Fibroblast of lung (primary cell): ENCODE measurements around the gene IL6R.

Experiments
- EZH2 ChIP-seq: IDR thresholded peaks from 2 replicates; pipeline ENCODE4 v1.5.1; 2012; ENCODE audit warnings: low read length, control low read depth, mild to moderate bottlenecking; ENCODE audit errors: missing control alignments
- TF ChIP-seq, protein P1 (sequence below), 2 donors: IDR thresholded peaks in 1 of 2; conservative IDR thresholded peaks in 1 of 2; 1 replicate in 1 of 2; 2 replicates in 1 of 2; pipeline ENCODE4 v1.5.1; 2011 to 2012; ENCODE audit warnings: low read length in 2 of 2, control low read depth in 1 of 2, inconsistent platforms in 1 of 2, low read depth in 1 of 2, mild to moderate bottlenecking in 1 of 2

DNA sequence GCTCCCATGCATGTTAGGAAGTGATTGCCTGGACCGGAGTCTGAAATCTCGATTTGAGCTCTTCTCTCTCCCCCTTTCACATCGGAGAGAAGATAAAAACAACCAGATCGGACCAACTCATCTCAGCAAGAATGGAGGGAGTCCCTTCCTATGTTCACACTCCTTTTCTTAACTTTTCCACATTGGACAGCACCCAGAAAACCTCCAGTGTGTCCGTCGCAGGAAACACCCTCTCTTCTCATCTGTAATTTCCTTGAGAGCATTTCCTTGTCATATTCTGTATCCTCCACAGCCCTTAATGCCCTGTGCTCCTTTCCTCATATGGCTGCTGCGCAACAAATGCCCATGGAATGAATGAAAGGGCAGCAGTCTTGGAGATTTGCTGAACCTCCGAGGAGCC, 95.4 kb downstream of the IL6R start:
- TF ChIP-seq, protein P1, sequence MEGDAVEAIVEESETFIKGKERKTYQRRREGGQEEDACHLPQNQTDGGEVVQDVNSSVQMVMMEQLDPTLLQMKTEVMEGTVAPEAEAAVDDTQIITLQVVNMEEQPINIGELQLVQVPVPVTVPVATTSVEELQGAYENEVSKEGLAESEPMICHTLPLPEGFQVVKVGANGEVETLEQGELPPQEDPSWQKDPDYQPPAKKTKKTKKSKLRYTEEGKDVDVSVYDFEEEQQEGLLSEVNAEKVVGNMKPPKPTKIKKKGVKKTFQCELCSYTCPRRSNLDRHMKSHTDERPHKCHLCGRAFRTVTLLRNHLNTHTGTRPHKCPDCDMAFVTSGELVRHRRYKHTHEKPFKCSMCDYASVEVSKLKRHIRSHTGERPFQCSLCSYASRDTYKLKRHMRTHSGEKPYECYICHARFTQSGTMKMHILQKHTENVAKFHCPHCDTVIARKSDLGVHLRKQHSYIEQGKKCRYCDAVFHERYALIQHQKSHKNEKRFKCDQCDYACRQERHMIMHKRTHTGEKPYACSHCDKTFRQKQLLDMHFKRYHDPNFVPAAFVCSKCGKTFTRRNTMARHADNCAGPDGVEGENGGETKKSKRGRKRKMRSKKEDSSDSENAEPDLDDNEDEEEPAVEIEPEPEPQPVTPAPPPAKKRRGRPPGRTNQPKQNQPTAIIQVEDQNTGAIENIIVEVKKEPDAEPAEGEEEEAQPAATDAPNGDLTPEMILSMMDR (conservative IDR thresholded peaks at IDR 0.05 in 1 of 2, IDR thresholded peaks at IDR 0.05 in 1 of 2; ENCODE audit: low read depth in 1 of 2, low read length in 2 of 2) = no peak
- TF ChIP-seq EZH2 = no peak
